Activated T-helper 2 cell treated with anti-CD3 and anti-CD28 coated beads, Interferon-gamma antibody, Interleukin-2, Interleukin-4, amounts not matched to agents 10 μg/mL and 5 μg/mL and 100 μg/mL, durations not matched to agents 14 hours and 24 hours and 36 hours (primary cell): ENCODE measurements around the gene KSR1. TPM values are rescaled to one million over a fixed set of nuclear protein-coding genes. Genes with fewer than 3 reads are reported as not detected.
A peak's percentile ranks its signal among the peaks of the same experiment; 100 is the strongest.
"Not testable (repeated sequence)": the region's sequence is repeated elsewhere in the genome, so short reads cannot be mapped to it uniquely, and the experiment has no call there.

ENCODE experiments used
- DNase-seq: peaks from one replicate; pipeline ENCODE4 v3.0.0; 2021; ENCODE audit warnings: low spot score
- H3K27ac Mint-ChIP-seq: one replicate; pipeline ENCODE4 v1.8.0; 2021; ENCODE audit warnings: mixed read lengths
- H3K27me3 Mint-ChIP-seq: one replicate; pipeline ENCODE4 v1.8.0; 2021; ENCODE audit warnings: low read depth, mixed read lengths
- H3K36me3 Mint-ChIP-seq: one replicate; pipeline ENCODE4 v1.8.0; 2021; ENCODE audit warnings: low read depth, mixed read lengths
- H3K4me1 Mint-ChIP-seq: one replicate; pipeline ENCODE4 v1.8.0; 2021; ENCODE audit warnings: low read depth, mixed read lengths
- H3K4me3 Mint-ChIP-seq: one replicate; pipeline ENCODE4 v1.8.0; 2021; ENCODE audit warnings: low read depth, mild to moderate bottlenecking, moderate library complexity, mixed read lengths
- H3K9me3 Mint-ChIP-seq: one replicate; pipeline ENCODE4 v1.8.0; 2021; ENCODE audit warnings: mixed read lengths
- intact Hi-C: fragments of 100-400 bp; cut with micrococcal nuclease; formaldehyde crosslinking; loops from one replicate; pipeline ENCODE4 v1.15.1; 2023
- total RNA-seq: library from RNA; stranded (reverse); gene quantifications from 2 replicates; pipeline ENCODE4 v1.2.3, GENCODE V29; 2022

The KSR1 gene
- total RNA-seq, 1 donor from 2014 or later, result 96.5 TPM

DNA sequence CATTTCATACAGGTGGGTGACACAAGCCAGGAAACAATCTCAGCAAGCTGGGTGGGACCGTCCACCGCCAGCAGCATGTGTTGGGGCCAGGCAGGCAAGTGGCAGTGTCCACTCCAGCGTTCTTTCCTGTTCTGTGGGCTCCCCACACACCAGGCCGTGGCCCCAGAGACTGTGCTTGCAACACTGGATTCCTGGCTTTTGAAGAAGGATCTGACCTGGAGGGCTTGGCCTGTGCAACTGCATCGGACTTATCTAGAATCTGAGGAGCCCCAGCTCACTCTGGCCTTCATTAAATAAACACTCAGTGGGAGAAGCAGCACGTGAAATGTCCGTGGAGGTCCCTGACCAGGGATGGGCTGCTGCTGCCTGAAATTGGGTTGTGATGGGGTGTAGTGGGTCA, 3.2 kb downstream of the KSR1 start:
- H3K27me3 Mint-ChIP-seq, result peaks cover 4% of the 10 kb centered on the region
- H3K36me3 Mint-ChIP-seq, result peaks cover 22% of the 10 kb centered on the region
- H3K4me3 Mint-ChIP-seq, result peak overlapping the region; percentile 26
- intact Hi-C loops, result loop anchor here (10.0 kb wide), 1 partner anchor 75 kb away; no protein-coding TSS in a partner anchor
- no peaks in the 10 kb centered on the region for H3K9me3 Mint-ChIP-seq
- H3K27ac Mint-ChIP-seq, result no peak overlapping the region
- DNase-seq, result no peak
- peaks cover 58% of the 10 kb centered on the region for H3K4me1 Mint-ChIP-seq

DNA sequence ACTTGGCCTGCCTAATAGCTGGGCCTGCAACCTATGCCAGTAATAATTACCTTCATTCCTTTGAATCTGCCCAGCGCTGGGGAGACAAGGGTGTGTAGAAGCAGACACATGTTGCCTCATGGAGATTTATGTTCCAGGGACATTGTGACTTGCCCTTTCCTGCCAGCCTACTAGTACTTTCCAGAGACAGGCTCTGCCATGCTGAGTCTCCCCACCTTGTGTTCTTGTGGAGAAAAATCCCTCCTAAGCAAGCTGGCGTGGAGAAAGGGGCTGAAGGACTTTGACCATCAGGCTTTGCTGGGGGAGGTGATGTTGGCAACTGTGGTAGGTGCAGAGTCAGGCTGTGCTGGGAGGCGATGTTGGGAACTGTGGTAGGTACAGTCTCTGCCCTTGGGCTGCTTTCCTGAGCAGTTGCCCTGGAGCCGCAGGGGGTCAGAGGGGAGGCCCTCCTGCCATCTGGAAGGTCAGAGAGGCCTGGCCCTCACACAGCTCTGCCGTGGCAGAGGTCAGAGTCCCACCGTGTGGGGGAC, 4.0 kb downstream of the KSR1 start:
- intact Hi-C loops, result loop anchor here (10.0 kb wide), 1 partner anchor 585 kb away; the partner anchor contains the start of gene NLK
- no peak overlapping the region for H3K27ac Mint-ChIP-seq
- H3K4me3 Mint-ChIP-seq, result no peak overlapping the region
- peaks cover 22% of the 10 kb centered on the region for H3K36me3 Mint-ChIP-seq
- no peak for DNase-seq
- H3K27me3 Mint-ChIP-seq, result no peaks in the 10 kb centered on the region
- no peaks in the 10 kb centered on the region for H3K9me3 Mint-ChIP-seq
- H3K4me1 Mint-ChIP-seq, result peaks cover 60% of the 10 kb centered on the region

DNA sequence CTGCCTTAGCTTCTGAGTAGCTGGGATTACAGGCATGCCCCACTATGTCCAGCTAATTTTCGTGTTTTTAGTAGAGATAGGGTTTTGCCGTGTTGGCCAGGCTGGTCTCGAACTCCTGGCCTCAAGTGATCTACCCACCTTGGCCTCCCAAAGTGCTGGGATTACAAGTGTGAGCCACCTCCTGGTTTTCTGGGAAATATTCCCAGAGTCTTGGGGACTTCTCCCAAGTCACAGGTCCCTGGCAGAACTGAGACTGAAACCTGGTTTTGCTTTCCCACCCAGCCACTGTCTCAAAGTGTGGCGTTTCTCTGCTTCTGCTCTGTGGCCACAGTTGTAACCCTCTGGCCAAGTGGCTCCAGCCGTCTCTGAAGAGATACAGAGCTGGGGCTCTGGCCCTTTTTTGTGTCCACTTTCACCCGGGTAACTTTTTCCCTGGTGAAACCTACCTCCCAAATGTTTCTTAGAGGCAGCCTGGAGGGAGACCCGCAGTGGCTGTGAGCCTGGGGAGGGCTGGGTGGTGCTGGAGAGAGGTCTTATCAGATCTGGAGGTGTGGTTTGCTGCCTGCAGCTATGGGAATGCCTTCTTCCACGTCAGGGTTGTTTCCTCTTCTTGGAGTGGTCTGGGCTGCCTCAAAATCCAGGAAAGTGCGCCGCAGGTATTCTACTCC, 5.1 kb downstream of the KSR1 start:
- intact Hi-C loops, result loop anchor here (10.0 kb wide), 1 partner anchor 583 kb away; the partner anchor contains the start of gene NLK
- no peaks in the 10 kb centered on the region for H3K27me3 Mint-ChIP-seq
- no peak overlapping the region for H3K4me3 Mint-ChIP-seq
- peaks cover 22% of the 10 kb centered on the region for H3K36me3 Mint-ChIP-seq
- DNase-seq, result no peak
- H3K9me3 Mint-ChIP-seq, result no peaks in the 10 kb centered on the region
- H3K27ac Mint-ChIP-seq, result no peak overlapping the region
- H3K4me1 Mint-ChIP-seq, result peaks cover 65% of the 10 kb centered on the region

DNA sequence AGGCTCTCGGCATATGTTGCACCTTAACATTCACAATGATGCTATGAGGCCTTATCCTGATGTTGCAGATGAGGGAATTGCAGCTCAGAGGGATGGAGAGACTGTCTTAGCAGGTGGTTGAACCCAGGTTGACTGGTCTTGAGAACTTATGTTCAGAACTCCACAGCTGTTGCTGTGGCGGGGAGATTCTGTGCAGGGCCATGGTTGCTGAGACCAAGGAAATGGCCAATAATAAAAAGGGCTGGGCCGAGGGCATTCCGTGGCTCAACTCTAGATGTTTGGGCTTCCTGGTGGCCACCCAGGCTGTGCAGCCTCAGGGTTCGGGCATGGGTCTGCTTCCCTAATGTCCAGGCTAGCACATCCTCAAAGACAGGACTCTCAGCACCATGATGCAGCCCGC, 5.9 kb downstream of the KSR1 start:
- no peaks in the 10 kb centered on the region for H3K9me3 Mint-ChIP-seq
- intact Hi-C loops, result loop anchor here (10.0 kb wide), 1 partner anchor 583 kb away; the partner anchor contains the start of gene NLK
- H3K27me3 Mint-ChIP-seq, result no peaks in the 10 kb centered on the region
- H3K36me3 Mint-ChIP-seq, result peaks cover 21% of the 10 kb centered on the region
- DNase-seq, result no peak
- H3K4me3 Mint-ChIP-seq, result no peak overlapping the region
- peaks cover 73% of the 10 kb centered on the region for H3K4me1 Mint-ChIP-seq
- H3K27ac Mint-ChIP-seq, result no peak overlapping the region

DNA sequence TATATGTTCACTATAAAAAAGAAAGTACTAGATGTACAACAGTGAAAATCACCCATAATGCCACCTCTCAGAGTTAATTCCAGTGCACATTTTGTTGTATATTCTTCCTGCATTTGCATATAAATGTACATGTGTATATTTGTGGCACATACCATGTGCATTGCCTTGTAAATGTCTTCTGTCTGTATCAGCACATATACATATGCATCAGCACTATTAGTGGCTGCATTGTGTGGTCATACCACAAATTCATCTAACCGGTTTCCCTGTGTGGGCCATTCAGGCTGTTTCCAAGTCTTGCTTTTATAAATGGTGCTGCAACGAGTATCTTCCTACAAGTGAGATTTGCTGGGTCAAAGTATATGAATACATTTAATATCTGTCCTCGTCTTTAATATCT, 6.5 kb downstream of the KSR1 start:
- Mint-ChIP-seq H3K27ac (peak overlapping the region; percentile 23), H3K4me3 (no peak overlapping the region), H3K27me3 (no peaks in the 10 kb centered on the region), H3K9me3 (no peaks in the 10 kb centered on the region), H3K36me3 (peaks cover 15% of the 10 kb centered on the region), H3K4me1 (peaks cover 77% of the 10 kb centered on the region)
- intact Hi-C loops, result loop anchor here (10.0 kb wide), 1 partner anchor 582 kb away; the partner anchor contains the start of gene NLK
- no peak for DNase-seq

DNA sequence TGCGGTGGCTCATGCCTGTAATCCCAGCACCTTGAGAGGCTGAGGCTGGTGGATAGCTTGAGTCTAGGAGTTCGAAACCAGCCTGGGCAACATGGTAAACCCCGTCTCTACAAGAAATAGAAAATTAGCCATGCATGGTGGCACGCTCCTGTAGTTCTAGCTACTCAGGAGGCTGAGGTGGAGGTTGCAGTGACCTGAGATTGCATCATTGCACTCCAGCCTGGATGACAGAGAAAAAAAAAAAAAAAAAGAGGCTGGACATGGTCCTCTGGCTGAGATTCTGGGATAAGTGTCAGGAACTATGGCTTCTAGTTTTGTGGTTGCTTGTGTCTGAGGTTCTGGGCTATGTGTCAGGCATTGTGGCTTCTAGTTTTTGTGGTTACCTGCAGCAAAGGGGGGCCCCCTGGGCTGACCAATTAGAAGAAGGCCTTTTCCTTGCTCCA, 7.0 kb downstream of the KSR1 start:
- Mint-ChIP-seq H3K9me3 (no peaks in the 10 kb centered on the region), H3K36me3 (peaks cover 13% of the 10 kb centered on the region), H3K27ac (no peak overlapping the region), H3K27me3 (no peaks in the 10 kb centered on the region), H3K4me3 (no peak overlapping the region), H3K4me1 (peaks cover 74% of the 10 kb centered on the region)
- intact Hi-C loops, result loop anchor here (10.0 kb wide), 1 partner anchor 582 kb away; the partner anchor contains the start of gene NLK
- no peak for DNase-seq

DNA sequence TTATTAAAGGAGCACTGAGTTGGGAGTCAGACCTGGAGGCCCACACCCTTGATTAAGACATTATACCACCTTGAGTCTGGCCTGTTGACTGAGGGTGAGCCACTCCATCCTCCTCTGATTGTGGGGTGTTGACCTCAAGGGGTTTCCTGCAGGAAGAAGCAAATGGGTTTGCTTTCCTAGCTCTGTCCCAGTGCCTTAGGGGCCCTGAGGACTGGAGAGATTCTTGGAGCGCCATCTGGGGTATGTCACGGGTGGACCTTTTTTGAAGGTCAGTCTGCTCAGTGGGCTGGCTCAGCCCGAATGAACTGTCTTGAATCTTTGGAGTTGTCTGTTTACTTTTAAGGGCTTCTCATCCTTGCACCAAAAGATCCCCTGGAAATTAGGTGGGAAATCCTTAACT, 7.8 kb downstream of the KSR1 start:
- intact Hi-C loops, result loop anchor here (10.0 kb wide), 1 partner anchor 581 kb away; the partner anchor contains the start of gene NLK
- not testable (repeated sequence) for H3K9me3 Mint-ChIP-seq, DNase-seq, H3K4me3 Mint-ChIP-seq, H3K27ac Mint-ChIP-seq, H3K27me3 Mint-ChIP-seq
- peaks cover 75% of the 10 kb centered on the region for H3K4me1 Mint-ChIP-seq
- H3K36me3 Mint-ChIP-seq, result peaks cover 10% of the 10 kb centered on the region

DNA sequence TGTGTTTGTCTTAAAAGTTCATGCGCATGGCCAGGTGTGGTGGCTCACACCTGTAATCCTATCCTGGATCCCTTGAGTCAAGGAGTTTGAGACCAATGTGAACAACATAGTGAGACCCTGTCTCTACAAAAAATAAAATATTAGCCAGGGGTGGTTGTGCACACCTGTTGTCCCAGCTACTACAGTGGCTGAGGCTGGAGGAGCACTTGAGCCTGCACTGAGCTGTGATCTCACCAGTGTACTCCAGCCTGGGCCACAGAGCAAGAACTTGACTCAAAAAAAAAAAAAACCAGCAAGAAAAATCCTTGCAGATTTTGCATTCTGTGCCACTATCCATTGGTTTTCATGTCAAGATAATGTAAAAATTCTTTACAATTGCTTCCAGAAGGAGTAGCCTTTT, 8.2 kb downstream of the KSR1 start:
- H3K27me3 Mint-ChIP-seq, result no peaks in the 10 kb centered on the region
- peaks cover 77% of the 10 kb centered on the region for H3K4me1 Mint-ChIP-seq
- H3K36me3 Mint-ChIP-seq, result peaks cover 12% of the 10 kb centered on the region
- no peaks in the 10 kb centered on the region for H3K9me3 Mint-ChIP-seq
- intact Hi-C loops, result loop anchor here (10.0 kb wide), 1 partner anchor 580 kb away; the partner anchor contains the start of gene NLK
- no peak overlapping the region for H3K4me3 Mint-ChIP-seq
- DNase-seq, result no peak
- no peak overlapping the region for H3K27ac Mint-ChIP-seq

DNA sequence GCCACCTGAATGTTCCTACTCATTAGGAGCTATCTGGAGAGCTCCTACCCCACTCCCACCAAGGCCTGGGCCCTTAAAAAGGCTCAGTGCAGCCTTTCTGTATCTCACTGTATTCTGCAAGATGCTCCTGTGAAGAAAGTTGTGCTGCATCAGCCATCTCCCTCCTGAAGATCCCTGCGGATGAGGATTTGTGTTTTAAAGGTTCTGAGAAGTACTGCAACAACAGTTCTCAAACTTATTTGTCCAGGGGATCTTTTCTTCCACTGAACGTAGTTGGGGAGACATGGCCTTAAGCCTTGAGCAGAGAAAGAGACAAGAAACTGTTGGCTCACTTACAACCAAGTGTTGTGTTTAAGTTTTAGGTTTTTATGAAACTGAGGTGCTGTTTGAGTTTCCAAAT, 9.6 kb downstream of the KSR1 start:
- H3K27ac Mint-ChIP-seq, result peak overlapping the region; percentile 86
- H3K27me3 Mint-ChIP-seq, DNase-seq, H3K9me3 Mint-ChIP-seq: not testable (repeated sequence)
- peaks cover 78% of the 10 kb centered on the region for H3K4me1 Mint-ChIP-seq
- H3K4me3 Mint-ChIP-seq, result peak overlapping the region; percentile 55
- H3K36me3 Mint-ChIP-seq, result peaks cover 15% of the 10 kb centered on the region
- intact Hi-C loops, result loop anchor here (1.0 to 10.0 kb wide), 6 partner anchors 9 to 579 kb away; partner anchors contain the start of genes KSR1 and NLK

DNA sequence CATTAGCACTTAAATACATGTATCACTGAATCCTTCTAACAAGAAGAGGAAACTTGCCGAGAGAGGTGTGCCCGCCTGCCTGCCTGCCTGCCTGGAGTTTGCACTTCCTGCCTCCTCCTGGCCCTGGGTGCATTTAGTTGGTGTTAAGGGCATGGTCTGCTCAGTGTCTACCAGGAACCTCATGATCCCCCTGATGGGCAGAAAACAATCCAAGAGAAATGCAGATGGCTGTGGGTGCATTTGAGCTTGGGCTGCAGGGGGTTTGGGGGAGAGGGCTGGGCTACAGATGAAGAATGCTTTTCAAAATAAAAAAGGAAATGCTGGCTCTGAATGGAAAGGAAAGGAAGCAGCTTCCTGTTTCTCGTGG, 10.1 kb downstream of the KSR1 start:
- intact Hi-C loops, result loop anchor here (1.0 to 10.0 kb wide), 6 partner anchors 9 to 578 kb away; partner anchors contain the start of genes KSR1 and NLK
- Mint-ChIP-seq H3K27me3 (no peaks in the 10 kb centered on the region), H3K4me1 (peaks cover 80% of the 10 kb centered on the region)

DNA sequence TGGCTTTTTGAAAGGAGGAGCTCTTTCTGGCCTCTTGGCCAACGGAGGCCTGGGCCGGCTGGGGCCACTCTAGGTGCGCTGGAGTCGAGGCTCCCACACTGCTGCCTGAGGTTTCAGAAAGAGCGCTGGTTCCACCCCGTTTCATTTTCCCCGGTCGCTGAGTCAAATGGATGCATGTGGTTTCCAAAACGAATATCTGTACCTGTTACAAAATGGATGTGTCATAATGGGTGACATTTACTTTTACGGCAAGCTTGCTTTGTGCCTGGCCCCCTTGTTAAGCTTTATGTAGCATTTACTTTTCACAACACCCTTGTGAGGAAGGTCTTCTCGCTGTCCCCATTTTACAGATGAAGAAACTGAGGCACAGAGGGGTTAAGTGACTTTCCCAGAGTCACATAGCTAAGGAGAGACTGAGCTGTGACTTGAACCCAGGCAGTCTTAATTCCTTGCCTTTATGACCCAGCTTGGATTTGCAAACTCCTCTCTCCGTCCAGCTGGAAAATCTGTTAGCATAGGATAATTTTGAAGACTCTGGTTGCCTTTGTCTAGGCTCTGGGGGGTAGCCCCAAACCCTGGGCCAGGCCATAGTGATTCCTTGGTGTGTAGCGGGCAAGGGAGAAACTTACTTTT, 10.6 kb downstream of the KSR1 start:
- intact Hi-C loops, result loop anchor here (1.0 to 10.0 kb wide), 6 partner anchors 8 to 578 kb away; partner anchors contain the start of genes KSR1 and NLK
- H3K9me3 Mint-ChIP-seq, result no peaks in the 10 kb centered on the region
- peak; percentile 77 for DNase-seq
- peaks cover 15% of the 10 kb centered on the region for H3K36me3 Mint-ChIP-seq
- no peaks in the 10 kb centered on the region for H3K27me3 Mint-ChIP-seq
- H3K27ac Mint-ChIP-seq, result peak overlapping the region; percentile 86
- peak overlapping the region; percentile 55 for H3K4me3 Mint-ChIP-seq
- H3K4me1 Mint-ChIP-seq, result peaks cover 81% of the 10 kb centered on the region

More for the DNA sequence above, 10.1 kb downstream of the KSR1 start:
- H3K36me3 Mint-ChIP-seq, result peaks cover 15% of the 10 kb centered on the region
- H3K9me3 Mint-ChIP-seq, result no peaks in the 10 kb centered on the region
- H3K4me3 Mint-ChIP-seq, result peak overlapping the region; percentile 55
- H3K27ac Mint-ChIP-seq, result peak overlapping the region; percentile 86
- DNase-seq, result no peak

DNA sequence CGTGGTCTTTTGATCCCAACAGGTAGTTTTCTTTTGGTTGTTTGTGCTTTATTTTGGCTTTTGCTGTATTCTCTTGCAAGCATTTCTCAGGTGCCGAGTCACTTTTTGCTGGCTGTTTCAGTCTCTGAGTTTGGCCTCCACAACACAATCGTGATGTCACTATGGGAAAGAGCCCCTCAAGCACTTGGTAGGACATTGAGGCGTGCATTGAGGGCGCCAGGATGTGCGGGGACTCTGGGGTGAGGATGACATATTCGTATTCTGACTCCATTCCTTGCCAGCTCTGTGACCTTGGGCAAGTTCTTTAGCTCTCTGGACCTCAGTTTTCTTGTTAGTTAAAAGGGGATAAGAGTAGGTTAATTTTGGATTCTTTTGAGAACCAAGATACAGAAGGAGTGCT, 13.0 kb downstream of the KSR1 start:
- peaks cover 86% of the 10 kb centered on the region for H3K4me1 Mint-ChIP-seq
- intact Hi-C loops, result loop anchor here (10.0 kb wide), 1 partner anchor 576 kb away; the partner anchor contains the start of gene NLK
- H3K36me3 Mint-ChIP-seq, result peaks cover 11% of the 10 kb centered on the region
- DNase-seq, result no peak
- no peaks in the 10 kb centered on the region for H3K27me3 Mint-ChIP-seq
- no peaks in the 10 kb centered on the region for H3K9me3 Mint-ChIP-seq
- peak overlapping the region; percentile 67 for H3K27ac Mint-ChIP-seq
- no peak overlapping the region for H3K4me3 Mint-ChIP-seq
